ENCODE measurements around the gene SMC3. TPM values are rescaled to one million over a fixed set of nuclear protein-coding genes. Genes with fewer than 3 reads are reported as not detected.
"Not testable (repeated sequence)": the region's sequence is repeated elsewhere in the genome, so short reads cannot be mapped to it uniquely, and the experiment has no call there.

Gene SMC3
- total RNA-seq, 1 donor from 2014 or later = 19.5 TPM

GRCh38 chr10:110616493-110617033 is 49.1 kb downstream of the SMC3 start:
- H3K4me3 ChIP-seq (ENCODE audit: low read depth, low read length) = no peak overlapping the region
- H3K27me3 ChIP-seq (ENCODE audit: control insufficient read depth, insufficient read depth, low read length) = peaks cover 10% of the 10 kb centered on the region
- no peaks in the 10 kb centered on the region for H3K36me3 ChIP-seq (ENCODE audit: control insufficient read depth, insufficient read depth, low read length)
- FAIRE-seq (peak; percentile 18), DNase-seq (ENCODE audit: low read depth) (no peak)
- no peak for TF ChIP-seq CTCF (IDR thresholded peaks at IDR 0.05; ENCODE audit: insufficient read depth, low read length, severe bottlenecking)

- TF ChIP-seq CTCF (IDR thresholded peaks at IDR 0.05; ENCODE audit: insufficient read depth, low read length, severe bottlenecking) = no peak
- DNase-seq (ENCODE audit: low read depth) (no peak), FAIRE-seq (no peak)
- Histone ChIP-seq H3K4me3 (ENCODE audit: low read depth, low read length) (no peak overlapping the region), H3K36me3 (ENCODE audit: control insufficient read depth, insufficient read depth, low read length) (no peaks in the 10 kb centered on the region), H3K27me3 (ENCODE audit: control insufficient read depth, insufficient read depth, low read length) (no peaks in the 10 kb centered on the region)
Measured at GRCh38 chr10:110617425-110618229, 50.1 kb downstream of the SMC3 start.

GRCh38 chr10:110618230-110618610 is 50.7 kb downstream of the SMC3 start:
- DNase-seq (ENCODE audit: low read depth) (no peak), FAIRE-seq (no peak)
- Histone ChIP-seq H3K36me3 (ENCODE audit: control insufficient read depth, insufficient read depth, low read length) (no peaks in the 10 kb centered on the region), H3K27me3 (ENCODE audit: control insufficient read depth, insufficient read depth, low read length) (no peaks in the 10 kb centered on the region), H3K4me3 (ENCODE audit: low read depth, low read length) (no peak overlapping the region)
- TF ChIP-seq CTCF (IDR thresholded peaks at IDR 0.05; ENCODE audit: insufficient read depth, low read length, severe bottlenecking) = no peak

- TF ChIP-seq CTCF (IDR thresholded peaks at IDR 0.05; ENCODE audit: insufficient read depth, low read length, severe bottlenecking) = no peak
- H3K36me3 ChIP-seq (ENCODE audit: control insufficient read depth, insufficient read depth, low read length) = no peaks in the 10 kb centered on the region
- DNase-seq (ENCODE audit: low read depth) = no peak
- no peak overlapping the region for H3K4me3 ChIP-seq (ENCODE audit: low read depth, low read length)
- FAIRE-seq = peak; percentile 32
- H3K27me3 ChIP-seq (ENCODE audit: control insufficient read depth, insufficient read depth, low read length) = peaks cover 2% of the 10 kb centered on the region
Measured at GRCh38 chr10:110619514-110620397, 52.3 kb downstream of the SMC3 start.

GRCh38 chr10:110620398-110620719 is 52.9 kb downstream of the SMC3 start:
- H3K27me3 ChIP-seq (ENCODE audit: control insufficient read depth, insufficient read depth, low read length) = peaks cover 4% of the 10 kb centered on the region
- DNase-seq (ENCODE audit: low read depth) (no peak), FAIRE-seq (no peak)
- H3K36me3 ChIP-seq (ENCODE audit: control insufficient read depth, insufficient read depth, low read length) = no peaks in the 10 kb centered on the region
- TF ChIP-seq CTCF (IDR thresholded peaks at IDR 0.05; ENCODE audit: insufficient read depth, low read length, severe bottlenecking) = no peak
- H3K4me3 ChIP-seq (ENCODE audit: low read depth, low read length) = no peak overlapping the region

- not testable (repeated sequence) for FAIRE-seq; DNase-seq (ENCODE audit: low read depth); H3K4me3 ChIP-seq (ENCODE audit: low read depth, low read length); H3K36me3 ChIP-seq (ENCODE audit: control insufficient read depth, insufficient read depth, low read length); H3K27me3 ChIP-seq (ENCODE audit: control insufficient read depth, insufficient read depth, low read length)
Measured at GRCh38 chr10:110623316-110623715, 55.8 kb downstream of the SMC3 start.
